ENCODE results near the gene CLIC3.

Gene CLIC3

DNA sequence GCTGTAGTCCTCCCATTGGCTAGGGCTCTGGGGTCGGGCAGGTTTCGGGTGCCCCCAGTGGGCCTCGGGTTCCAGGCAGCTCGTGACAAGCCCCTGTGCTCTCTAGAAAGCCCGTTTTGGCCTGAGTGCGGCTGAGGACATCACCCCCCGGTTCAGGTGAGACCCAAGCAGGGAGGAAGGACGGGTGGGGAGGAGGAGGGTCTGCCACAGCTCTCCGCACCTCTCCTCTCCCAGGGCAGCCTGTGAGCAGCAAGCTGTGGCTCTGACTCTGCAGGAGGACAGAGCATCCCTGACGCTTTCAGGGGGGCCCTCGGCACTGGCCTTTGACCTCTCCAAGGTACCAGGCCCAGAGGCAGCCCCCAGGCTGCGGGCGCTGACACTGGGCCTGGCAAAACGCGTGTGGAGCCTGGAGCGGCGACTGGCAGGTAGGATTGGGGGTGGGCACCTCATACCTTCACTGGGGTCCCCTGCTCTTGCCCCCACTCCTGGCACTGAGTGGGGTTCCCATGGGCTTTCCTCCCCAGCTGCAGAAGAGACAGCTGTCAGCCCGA lies 3.5 kb downstream of the CLIC3 start:
- no peaks in the 10 kb centered on the region for H3K9me3 ChIP-seq (ENCODE audit: low read depth, low read length)
- peak overlapping the region; percentile 91 for H3K9ac ChIP-seq (ENCODE audit: insufficient read length)
- no peak for DNase-seq (ENCODE audit: low read depth, low spot score)
- peak overlapping the region; percentile 97 for H3K4me3 ChIP-seq
- peak overlapping the region; percentile 60; the same call in 1 of the 2 replicates for H3K27ac ChIP-seq
- peaks cover 5% of the 10 kb centered on the region; the same call in 1 of the 2 replicates for H3K36me3 ChIP-seq (ENCODE audit: insufficient read depth, low read length)
- TF ChIP-seq POLR2AphosphoS5 (IDR thresholded peaks at IDR 0.05; ENCODE audit: borderline replicate concordance, low read depth, low read length) (no peak), FOXP2 (optimal IDR thresholded peaks at IDR 0.05; ENCODE audit: control extremely low read depth, extremely low read length, insufficient read depth) (no peak), EZH2 (IDR thresholded peaks at IDR 0.05) (no peak)

DNA sequence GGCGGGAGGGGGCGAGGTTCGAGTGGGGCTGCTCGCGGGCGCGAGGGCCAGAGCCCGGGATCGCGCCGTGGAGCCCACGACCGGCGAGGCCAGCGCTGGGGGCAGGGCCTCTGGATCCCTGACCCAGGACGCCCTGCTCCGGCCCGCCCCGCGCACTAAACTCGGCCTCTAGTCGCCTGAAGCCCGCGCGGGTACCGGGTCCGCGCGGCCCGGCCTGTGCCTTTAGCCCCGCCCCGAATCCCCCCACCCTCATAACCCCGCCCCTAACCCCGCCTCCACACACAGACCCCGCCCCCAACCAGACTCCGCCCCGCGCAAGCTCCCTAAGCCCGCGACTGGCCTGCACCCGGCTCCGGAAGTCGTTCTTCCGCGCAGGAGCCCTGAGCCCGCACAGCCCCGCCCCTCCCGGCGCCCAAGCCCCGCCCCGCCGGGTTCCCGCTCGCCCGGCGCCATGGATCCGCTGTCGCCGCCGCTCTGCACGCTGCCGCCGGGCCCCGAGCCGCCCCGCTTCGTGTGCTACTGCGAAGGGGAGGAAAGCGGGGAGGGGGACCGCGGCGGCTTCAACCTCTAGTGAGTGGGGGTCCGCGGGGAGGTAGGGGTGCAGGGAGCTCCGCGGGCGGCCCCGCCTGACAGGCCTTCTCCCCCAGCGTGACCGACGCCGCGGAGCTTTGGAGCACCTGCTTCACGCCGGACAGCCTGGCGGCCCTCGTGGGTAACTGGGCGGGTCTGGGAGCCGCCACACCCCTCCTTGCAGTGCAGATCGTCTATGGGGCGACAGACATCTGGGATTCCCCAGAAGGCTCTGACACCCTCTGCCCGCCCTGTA lies 4.2 kb downstream of the CLIC3 start, which contains the start of gene PAXX:
PAXX (plus strand) TSS at position 430 of the 826 bp plus-strand sequence; CDS start at position 452, 22 bp downstream.
- peak; percentile 20 for DNase-seq (ENCODE audit: low read depth, low spot score)
- peaks cover 5% of the 10 kb centered on the region; the same call in 1 of the 2 replicates for H3K36me3 ChIP-seq (ENCODE audit: insufficient read depth, low read length)
- peak within 1 kb of the TSS; percentile 91 for H3K9ac ChIP-seq (ENCODE audit: insufficient read length)
- H3K9me3 ChIP-seq (ENCODE audit: low read depth, low read length), result no peaks in the 10 kb centered on the region
- peak within 1 kb of the TSS; percentile 60; the same call in 1 of the 2 replicates for H3K27ac ChIP-seq
- peak within 1 kb of the TSS; percentile 97 for H3K4me3 ChIP-seq
- TF ChIP-seq FOXP2 (optimal IDR thresholded peaks at IDR 0.05; ENCODE audit: control extremely low read depth, extremely low read length, insufficient read depth), result no peak
- peak; percentile 75; the same call in 1 of the 2 replicates for TF ChIP-seq POLR2AphosphoS5 (IDR thresholded peaks at IDR 0.05; ENCODE audit: borderline replicate concordance, low read depth, low read length)

DNA sequence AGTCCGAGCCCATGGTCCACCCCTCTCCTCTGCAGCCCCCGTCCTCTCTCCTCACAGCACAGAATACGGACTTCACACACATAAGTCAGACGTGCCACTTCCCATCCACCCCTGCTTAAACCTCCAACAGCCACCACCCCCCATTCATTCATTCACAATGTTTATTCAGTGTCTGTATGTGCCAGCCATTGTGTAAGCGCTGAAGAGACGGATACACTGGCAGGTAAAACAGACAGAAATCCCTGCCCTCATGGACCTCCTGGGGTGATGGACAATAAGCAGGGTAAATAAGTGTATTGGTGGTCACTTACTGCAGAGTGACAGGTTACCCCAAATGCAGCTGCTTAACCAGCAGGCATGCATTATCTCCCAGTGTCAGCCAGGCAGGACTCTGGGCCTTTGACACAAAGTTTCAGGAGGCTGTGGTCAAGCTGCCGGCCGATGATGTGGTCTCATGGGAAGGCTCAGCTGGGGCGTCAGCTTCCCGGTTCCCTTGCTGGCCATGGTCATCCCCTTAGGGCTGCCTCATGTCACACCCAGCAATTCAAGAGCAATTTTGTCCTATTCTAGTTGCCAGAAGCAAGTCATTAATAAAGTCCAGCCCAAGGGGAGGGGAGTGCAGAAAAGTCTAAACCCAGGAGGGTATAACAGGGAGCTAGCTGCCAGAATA lies 6.0 kb downstream of the CLIC3 start:
- Histone ChIP-seq H3K4me3 (no peak overlapping the region), H3K9ac (ENCODE audit: insufficient read length) (no peak overlapping the region), H3K9me3 (ENCODE audit: low read depth, low read length) (no peaks in the 10 kb centered on the region), H3K36me3 (ENCODE audit: insufficient read depth, low read length) (peaks cover 5% of the 10 kb centered on the region; the same call in 1 of the 2 replicates), H3K27ac (peak overlapping the region; percentile 46; the same call in 1 of the 2 replicates)
- no peak for DNase-seq (ENCODE audit: low read depth, low spot score)
- TF ChIP-seq EZH2 (IDR thresholded peaks at IDR 0.05), result no peak
- no peak for TF ChIP-seq FOXP2 (optimal IDR thresholded peaks at IDR 0.05; ENCODE audit: control extremely low read depth, extremely low read length, insufficient read depth)
- TF ChIP-seq POLR2AphosphoS5 (IDR thresholded peaks at IDR 0.05; ENCODE audit: borderline replicate concordance, low read depth, low read length), result no peak

DNA sequence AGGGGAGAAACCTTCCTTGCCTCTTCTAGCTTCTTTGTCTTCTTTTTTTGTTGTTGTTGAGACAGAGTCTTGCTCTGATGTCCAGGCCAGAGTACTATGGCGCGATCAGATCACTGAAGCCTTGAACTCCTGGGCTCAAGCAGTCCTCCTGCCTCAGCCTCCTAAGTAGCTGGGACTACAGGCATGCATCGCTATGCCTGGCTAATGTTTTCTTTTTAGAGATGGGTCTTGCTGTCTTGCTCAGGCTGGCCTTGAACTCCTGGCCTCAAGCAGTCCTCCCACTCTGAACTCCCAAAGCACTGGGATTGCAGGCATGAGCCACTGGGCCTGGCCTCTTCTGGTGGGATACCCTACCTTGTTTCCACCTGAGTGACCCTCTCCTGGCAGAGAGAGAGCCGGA lies 7.5 kb downstream of the CLIC3 start:
- H3K27ac ChIP-seq, result peak overlapping the region; percentile 16; the same call in 1 of the 2 replicates
- peaks cover 2% of the 10 kb centered on the region; the same call in 1 of the 2 replicates for H3K36me3 ChIP-seq (ENCODE audit: insufficient read depth, low read length)
- H3K9ac ChIP-seq (ENCODE audit: insufficient read length), result no peak overlapping the region
- no peaks in the 10 kb centered on the region for H3K9me3 ChIP-seq (ENCODE audit: low read depth, low read length)
- DNase-seq (ENCODE audit: low read depth, low spot score), result no peak
- no peak for TF ChIP-seq EZH2 (IDR thresholded peaks at IDR 0.05)
- TF ChIP-seq POLR2AphosphoS5 (IDR thresholded peaks at IDR 0.05; ENCODE audit: borderline replicate concordance, low read depth, low read length), result no peak
- TF ChIP-seq FOXP2 (optimal IDR thresholded peaks at IDR 0.05; ENCODE audit: control extremely low read depth, extremely low read length, insufficient read depth), result no peak
- H3K4me3 ChIP-seq, result no peak overlapping the region

DNA sequence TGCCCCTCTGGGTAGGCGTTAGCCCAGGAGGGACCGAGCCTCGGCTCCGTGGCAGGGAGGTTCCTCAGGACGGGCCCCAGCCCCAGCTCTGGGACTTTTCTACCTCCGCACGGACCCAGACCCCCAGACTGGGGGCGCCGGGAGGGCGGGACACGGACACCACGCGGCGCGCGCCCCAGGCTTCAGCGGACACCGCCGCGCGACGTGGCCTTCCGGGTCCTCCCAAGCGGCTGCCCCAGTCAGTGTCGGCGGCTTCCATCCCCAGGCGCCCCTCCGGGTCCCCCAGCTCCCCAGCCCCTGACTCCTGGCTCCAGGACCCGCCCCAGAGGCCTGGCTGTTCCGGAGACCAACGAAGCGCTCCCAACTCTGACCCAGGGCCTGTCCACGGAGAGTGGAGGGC lies 10.5 kb downstream of the CLIC3 start:
- TF ChIP-seq EZH2 (IDR thresholded peaks at IDR 0.05) (no peak), POLR2AphosphoS5 (IDR thresholded peaks at IDR 0.05; ENCODE audit: borderline replicate concordance, low read depth, low read length) (no peak), FOXP2 (optimal IDR thresholded peaks at IDR 0.05; ENCODE audit: control extremely low read depth, extremely low read length, insufficient read depth) (no peak)
- Histone ChIP-seq H3K9ac (ENCODE audit: insufficient read length) (no peak overlapping the region), H3K27ac (0 out of 2 replicates have a peak overlapping the region, but pooled peaks have one; percentile 36), H3K36me3 (ENCODE audit: insufficient read depth, low read length) (no peaks in the 10 kb centered on the region), H3K4me3 (no peak overlapping the region), H3K9me3 (ENCODE audit: low read depth, low read length) (no peaks in the 10 kb centered on the region)
- DNase-seq (ENCODE audit: low read depth, low spot score), result no peak

DNA sequence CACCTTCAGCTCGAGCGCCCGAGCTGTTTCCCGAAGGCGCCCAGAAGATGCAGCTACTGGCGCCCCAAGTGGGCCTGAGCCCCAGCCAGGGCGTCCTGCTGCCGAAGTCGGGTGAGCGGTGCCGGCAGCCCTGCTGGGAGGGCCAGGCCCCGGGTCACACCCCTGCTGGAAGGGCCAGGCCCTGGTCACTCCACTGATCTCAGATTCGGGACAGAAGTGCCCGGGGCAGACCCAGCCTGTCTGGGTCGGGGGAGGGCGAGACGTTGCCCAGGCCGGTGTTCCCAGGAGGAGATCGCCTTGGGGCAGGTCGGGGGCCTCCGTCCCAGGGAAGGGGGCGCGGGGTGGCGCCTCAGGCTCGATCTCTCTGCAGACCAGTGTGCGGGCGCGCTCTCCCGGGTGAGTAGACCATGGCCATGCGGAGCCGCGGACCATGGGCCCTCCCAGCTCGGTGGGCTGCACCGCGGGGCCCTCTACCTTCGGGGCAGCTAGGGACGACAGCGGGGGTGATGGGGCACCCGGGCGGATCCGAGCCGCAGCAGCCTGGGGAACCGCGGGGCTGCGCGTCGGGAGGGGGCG lies 11.3 kb downstream of the CLIC3 start:
- no peaks in the 10 kb centered on the region for H3K9me3 ChIP-seq (ENCODE audit: low read depth, low read length)
- H3K27ac ChIP-seq, result no peak overlapping the region
- no peak overlapping the region for H3K9ac ChIP-seq (ENCODE audit: insufficient read length)
- no peak for TF ChIP-seq FOXP2 (optimal IDR thresholded peaks at IDR 0.05; ENCODE audit: control extremely low read depth, extremely low read length, insufficient read depth)
- no peak for TF ChIP-seq POLR2AphosphoS5 (IDR thresholded peaks at IDR 0.05; ENCODE audit: borderline replicate concordance, low read depth, low read length)
- no peak for TF ChIP-seq EZH2 (IDR thresholded peaks at IDR 0.05)
- DNase-seq (ENCODE audit: low read depth, low spot score), result no peak
- H3K36me3 ChIP-seq (ENCODE audit: insufficient read depth, low read length), result no peaks in the 10 kb centered on the region
- H3K4me3 ChIP-seq, result no peak overlapping the region

DNA sequence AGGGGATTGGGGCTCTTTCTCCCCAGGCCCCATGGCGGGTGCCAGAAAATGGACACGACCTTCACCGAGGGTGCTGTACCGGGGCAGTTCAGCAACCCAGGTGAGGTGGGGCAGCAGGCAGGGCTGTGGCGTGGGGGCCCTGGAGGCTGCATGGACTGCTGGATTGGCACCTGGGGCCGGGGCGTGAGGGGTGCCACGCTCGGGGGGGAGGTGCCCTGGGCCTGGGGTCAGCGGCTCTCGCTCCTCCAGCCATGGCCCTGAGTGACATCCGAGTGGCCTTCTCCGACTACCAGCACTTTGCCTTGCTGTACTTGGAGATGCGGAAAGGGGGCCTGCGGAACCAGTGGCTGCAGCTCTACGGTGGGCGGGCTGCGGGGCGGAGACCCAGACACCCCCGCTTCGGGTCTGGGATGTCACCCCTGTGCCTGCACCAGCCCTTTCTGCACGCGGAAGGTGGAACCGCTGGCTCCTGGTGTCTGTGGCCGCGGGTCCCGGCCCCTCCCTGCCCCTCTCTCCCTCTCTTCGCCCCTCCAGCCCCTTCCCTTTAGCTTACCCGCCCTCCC lies 11.8 kb downstream of the CLIC3 start:
- Histone ChIP-seq H3K27ac (no peak overlapping the region), H3K9ac (ENCODE audit: insufficient read length) (no peak overlapping the region), H3K36me3 (ENCODE audit: insufficient read depth, low read length) (no peaks in the 10 kb centered on the region), H3K9me3 (ENCODE audit: low read depth, low read length) (no peaks in the 10 kb centered on the region), H3K4me3 (no peak overlapping the region)
- TF ChIP-seq POLR2AphosphoS5 (IDR thresholded peaks at IDR 0.05; ENCODE audit: borderline replicate concordance, low read depth, low read length) (no peak), FOXP2 (optimal IDR thresholded peaks at IDR 0.05; ENCODE audit: control extremely low read depth, extremely low read length, insufficient read depth) (no peak), EZH2 (IDR thresholded peaks at IDR 0.05) (no peak)
- no peak for DNase-seq (ENCODE audit: low read depth, low spot score)

Measured in SK-N-MC (cell line).